ENCODE measurements around the gene OR4K1.

OR4K1 gene

GRCh38 chr14:19917243-19917642 is 13.5 kb upstream of the OR4K1 start:
- Histone ChIP-seq H3K9me3 (no peaks in the 10 kb centered on the region), H3K4me1 (ENCODE audit: control insufficient read depth in 1 of 2, insufficient read depth in 1 of 2, low read depth in 1 of 2, low read length in 1 of 2) (no peaks in the 10 kb centered on the region), H3K4me3 (ENCODE audit: low read depth in 1 of 2, low read length in 1 of 2) (no peak overlapping the region), H3K36me3 (no peaks in the 10 kb centered on the region), H3K27me3 (no peaks in the 10 kb centered on the region), H3K27ac (no peak overlapping the region)
- TF ChIP-seq CTCF (IDR thresholded peaks at IDR 0.05) = no peak

GRCh38 chr14:19917955-19918518 is 12.7 kb upstream of the OR4K1 start:
- no peaks in the 10 kb centered on the region for H3K36me3 ChIP-seq
- no peak for TF ChIP-seq CTCF (IDR thresholded peaks at IDR 0.05)
- no peaks in the 10 kb centered on the region for H3K4me1 ChIP-seq (ENCODE audit: control insufficient read depth in 1 of 2, insufficient read depth in 1 of 2, low read depth in 1 of 2, low read length in 1 of 2)
- no peaks in the 10 kb centered on the region for H3K27me3 ChIP-seq
- no peak overlapping the region for H3K4me3 ChIP-seq (ENCODE audit: low read depth in 1 of 2, low read length in 1 of 2)
- H3K9me3 ChIP-seq = no peaks in the 10 kb centered on the region
- H3K27ac ChIP-seq = no peak overlapping the region

- H3K36me3 ChIP-seq = no peaks in the 10 kb centered on the region
- no peak overlapping the region for H3K27ac ChIP-seq
- no peak overlapping the region for H3K4me3 ChIP-seq (ENCODE audit: low read depth in 1 of 2, low read length in 1 of 2)
- no peaks in the 10 kb centered on the region for H3K27me3 ChIP-seq
- no peaks in the 10 kb centered on the region for H3K9me3 ChIP-seq
- no peaks in the 10 kb centered on the region for H3K4me1 ChIP-seq (ENCODE audit: control insufficient read depth in 1 of 2, insufficient read depth in 1 of 2, low read depth in 1 of 2, low read length in 1 of 2)
- TF ChIP-seq CTCF (IDR thresholded peaks at IDR 0.05) = no peak
These were observed 12.0 kb upstream of the OR4K1 start for GRCh38 chr14:19918553-19919264.

GRCh38 chr14:19920021-19920657 is 10.6 kb upstream of the OR4K1 start, which contains the start of gene OR4K5:
OR4K5 (plus strand) TSS chr14:19920607; CDS start chr14:19920607, 0 bp downstream.
- TF ChIP-seq CTCF (IDR thresholded peaks at IDR 0.05) = no peak
- H3K9me3 ChIP-seq = no peaks in the 10 kb centered on the region
- H3K27ac ChIP-seq = no peak within 1 kb of the TSS
- no peaks in the 10 kb centered on the region for H3K36me3 ChIP-seq
- no peaks in the 10 kb centered on the region for H3K27me3 ChIP-seq
- H3K4me3 ChIP-seq (ENCODE audit: low read depth in 1 of 2, low read length in 1 of 2) = no peak within 1 kb of the TSS
- H3K4me1 ChIP-seq (ENCODE audit: control insufficient read depth in 1 of 2, insufficient read depth in 1 of 2, low read depth in 1 of 2, low read length in 1 of 2) = no peaks in the 10 kb centered on the region

GRCh38 chr14:19941668-19942067 is 11.0 kb downstream of the OR4K1 start:
- Histone ChIP-seq H3K27ac (no peak overlapping the region), H3K4me3 (ENCODE audit: low read depth in 1 of 2, low read length in 1 of 2) (no peak overlapping the region), H3K36me3 (no peaks in the 10 kb centered on the region), H3K4me1 (ENCODE audit: control insufficient read depth in 1 of 2, insufficient read depth in 1 of 2, low read depth in 1 of 2, low read length in 1 of 2) (no peaks in the 10 kb centered on the region), H3K27me3 (no peaks in the 10 kb centered on the region), H3K9me3 (no peaks in the 10 kb centered on the region)
- TF ChIP-seq CTCF (IDR thresholded peaks at IDR 0.05) = no peak

Measured in neutrophil (primary cell).